Pons (tissue), 1 donor: Measurements from ENCODE around the gene IFIH1.

Source experiments
- DNase-seq: peaks from one replicate; pipeline ENCODE4 v3.0.0-alpha.2; 2016; ENCODE audit warnings: low spot score

The IFIH1 gene

DNA sequence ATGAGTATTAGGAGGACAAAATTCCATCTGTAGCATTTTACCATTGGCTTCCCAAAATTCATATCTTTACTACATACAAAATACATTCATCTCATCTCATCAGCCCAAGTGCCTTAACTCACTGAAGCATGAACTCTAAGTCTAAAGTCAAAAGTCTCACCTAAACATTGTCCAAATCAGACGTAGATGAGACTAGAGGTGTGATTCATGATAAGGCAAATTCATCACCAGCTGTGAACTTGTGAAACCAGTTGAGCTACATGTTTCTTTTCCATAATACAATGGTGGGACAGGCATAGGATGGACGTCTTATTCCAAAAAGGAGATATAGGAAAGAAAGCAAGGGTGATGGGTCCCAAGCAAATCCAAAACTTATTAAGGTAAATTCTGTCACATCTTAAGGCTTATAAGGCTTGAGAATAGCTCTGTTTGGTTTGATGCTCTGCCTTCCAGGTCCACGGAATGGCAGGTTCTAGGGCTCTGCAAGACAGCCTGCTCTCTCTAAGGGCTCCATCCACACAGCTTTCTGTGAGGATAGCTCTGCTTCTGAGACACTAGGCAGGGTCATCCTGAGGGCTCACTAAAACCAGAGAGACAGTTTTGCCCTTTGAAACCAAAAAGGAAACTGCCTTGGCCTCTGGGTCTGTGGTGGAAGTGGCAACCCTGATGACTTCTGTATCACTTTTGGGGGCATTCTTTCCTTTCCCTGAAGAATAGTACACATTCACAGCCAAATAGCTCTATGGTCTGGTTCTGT is 9.6 kb downstream of the IFIH1 start:
- no peak for DNase-seq

DNA sequence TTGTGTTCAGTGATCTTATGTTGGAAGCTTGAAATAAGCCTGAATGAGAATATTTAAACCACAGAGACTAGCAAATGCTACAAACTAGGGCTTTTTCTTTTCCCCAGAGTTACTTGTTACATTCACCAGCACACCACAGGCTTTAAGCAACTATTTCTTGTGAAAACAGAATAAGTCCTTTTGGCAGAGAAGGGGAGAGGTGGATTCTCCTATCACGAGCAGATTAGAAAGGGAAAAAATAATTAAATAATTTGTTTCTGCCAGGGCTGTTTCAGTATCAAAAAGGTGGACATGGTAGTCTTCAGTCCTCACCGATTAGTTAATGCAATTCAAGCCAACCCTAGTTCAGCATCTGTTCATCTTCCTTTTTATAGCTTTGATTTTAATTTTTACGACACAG is 12.6 kb downstream of the IFIH1 start:
- DNase-seq, result no peak

DNA sequence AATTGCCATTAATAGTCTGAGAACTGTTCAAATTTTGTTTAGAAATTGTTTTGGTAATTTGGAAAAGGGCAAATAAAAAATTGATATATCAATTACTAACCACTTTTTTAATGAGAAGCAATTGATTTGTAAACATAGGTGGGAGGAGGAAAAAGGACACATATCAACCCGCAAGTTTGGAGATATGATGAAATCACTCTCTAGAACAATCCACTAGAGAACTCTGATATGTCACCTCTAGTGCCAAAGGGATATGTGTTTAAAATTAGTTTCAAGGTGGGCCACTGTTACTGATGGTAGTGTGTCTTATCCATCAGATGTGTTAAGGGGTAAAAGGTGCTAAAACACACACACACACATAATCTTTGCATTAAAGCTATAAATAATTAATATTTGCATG is 16.6 kb downstream of the IFIH1 start:
- no peak for DNase-seq

DNA sequence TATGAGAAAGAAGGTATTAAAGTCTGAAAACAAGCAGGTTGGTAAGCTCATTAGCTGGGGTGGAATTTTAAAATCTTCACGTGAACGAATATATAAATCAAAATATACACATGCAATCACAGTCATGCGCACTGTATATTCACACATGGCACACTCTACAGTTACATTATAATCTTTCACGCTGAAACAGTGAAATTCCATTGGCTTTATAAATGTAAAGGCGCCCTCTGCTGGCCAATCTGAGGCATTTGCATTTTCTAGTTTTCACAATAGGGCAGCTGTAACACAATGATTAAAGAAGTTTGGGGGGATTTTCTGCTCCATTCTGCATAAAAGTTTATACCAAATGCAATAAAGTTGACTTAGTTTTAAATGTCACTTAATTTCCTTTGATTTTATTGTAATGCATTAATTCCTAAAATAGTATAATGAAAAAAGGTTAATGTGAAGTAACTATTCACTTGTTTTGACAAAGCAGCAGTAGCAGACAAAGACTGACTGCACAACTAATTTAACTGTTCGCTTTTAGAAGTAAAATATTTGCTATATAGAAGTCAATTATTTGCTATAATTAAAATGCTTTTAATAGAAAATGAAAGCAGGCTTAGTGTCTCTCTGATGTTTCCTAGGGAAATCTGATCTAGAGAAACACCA is 17.2 kb downstream of the IFIH1 start:
- peak; percentile 75 for DNase-seq

DNA sequence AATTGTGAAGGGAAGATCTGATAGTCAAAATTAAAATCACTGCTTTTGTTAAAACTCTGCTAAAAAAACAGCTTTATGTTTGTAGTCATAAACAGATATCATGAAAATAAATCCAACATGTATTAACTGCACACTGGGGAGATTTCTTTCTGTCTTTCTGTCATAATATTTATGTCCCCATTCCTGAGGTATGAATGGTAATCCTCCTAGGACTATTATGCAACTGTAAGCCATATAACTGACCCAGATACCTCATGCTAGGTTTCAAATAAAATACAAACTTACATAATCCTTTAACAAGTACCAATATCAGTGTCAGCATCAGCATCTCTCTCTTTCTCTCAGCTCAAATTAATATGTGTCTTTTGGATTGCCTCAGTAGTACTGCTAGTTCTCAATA is 18.2 kb downstream of the IFIH1 start:
- DNase-seq, result no peak

DNA sequence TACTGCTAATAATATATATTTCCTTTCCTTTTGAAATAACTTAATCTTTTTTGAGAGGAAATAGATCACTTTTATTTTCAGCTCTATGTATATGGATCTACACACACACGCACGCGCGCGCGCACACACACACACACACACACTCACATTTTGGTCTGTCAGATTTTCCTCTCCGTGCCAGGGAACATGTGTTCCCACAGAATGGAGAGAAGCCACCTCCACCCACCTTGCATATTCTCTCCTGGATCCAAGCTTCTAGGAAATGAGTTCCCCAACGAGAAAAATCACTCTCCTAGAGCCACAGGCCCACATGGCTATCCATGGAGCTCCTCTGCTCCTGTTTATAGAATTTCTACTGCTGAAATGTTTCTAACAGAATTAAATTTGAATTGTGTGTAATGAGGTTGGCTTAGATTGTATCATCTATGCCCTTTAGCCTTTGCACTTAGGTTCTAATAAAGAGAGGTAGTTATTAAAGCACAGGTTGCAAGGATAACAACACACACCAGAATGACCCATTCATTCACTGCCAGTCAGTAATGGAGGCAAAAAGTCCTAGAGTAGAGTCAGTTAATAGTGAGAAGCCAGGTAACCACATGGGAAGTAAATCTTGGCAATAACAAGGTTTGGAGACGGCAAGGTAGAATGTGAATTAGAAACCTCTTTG is 19.7 kb downstream of the IFIH1 start:
- DNase-seq, result no peak

DNA sequence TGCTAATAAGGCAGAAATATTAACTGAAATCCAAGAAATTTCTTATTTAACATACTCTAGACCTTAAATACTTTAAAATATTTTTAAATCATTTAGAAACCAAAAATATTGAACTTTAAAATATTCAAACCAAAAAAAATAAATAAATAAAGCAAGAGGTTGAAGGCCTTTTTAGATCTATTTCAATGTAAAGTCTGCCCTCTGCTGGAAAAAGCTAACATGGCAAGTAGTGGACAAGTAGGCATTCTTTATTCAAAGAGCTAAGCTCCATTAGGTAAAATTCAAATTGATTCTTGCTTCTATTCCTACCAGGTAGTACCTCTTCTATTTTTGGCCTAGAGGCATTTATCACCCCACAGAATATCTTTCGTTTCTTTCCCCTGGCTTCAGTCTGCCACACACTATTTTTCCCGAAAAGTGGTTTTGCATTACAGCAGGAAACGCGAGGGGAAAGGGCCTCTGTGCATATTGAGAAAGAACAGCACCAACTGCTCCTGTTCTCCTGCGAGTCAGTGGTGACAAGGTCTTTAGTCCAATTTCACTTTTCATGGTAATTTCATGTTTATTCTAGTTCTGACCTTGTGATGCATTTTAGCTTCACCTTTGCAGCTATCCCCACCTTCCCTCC is 20.4 kb downstream of the IFIH1 start:
- peak; percentile 94 for DNase-seq

DNA sequence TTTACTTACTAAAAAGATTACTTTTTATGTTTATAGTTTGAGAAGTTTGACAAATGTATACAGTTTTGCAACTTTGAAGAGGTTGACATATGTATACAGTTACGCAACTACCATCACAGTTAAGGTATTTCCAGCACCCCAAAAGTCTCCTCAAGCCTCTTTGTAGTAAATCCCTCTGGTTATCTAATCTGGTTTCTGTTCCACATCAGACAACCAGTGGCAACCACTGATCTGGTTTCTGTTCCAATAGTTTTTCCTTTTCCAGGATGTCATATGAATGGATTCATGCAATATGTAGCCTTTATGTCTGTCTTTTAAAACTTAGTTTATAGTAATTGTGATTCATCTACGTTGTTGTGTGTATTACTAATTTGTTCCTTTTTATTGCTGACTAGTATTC is 23.5 kb downstream of the IFIH1 start:
- DNase-seq, result no peak

DNA sequence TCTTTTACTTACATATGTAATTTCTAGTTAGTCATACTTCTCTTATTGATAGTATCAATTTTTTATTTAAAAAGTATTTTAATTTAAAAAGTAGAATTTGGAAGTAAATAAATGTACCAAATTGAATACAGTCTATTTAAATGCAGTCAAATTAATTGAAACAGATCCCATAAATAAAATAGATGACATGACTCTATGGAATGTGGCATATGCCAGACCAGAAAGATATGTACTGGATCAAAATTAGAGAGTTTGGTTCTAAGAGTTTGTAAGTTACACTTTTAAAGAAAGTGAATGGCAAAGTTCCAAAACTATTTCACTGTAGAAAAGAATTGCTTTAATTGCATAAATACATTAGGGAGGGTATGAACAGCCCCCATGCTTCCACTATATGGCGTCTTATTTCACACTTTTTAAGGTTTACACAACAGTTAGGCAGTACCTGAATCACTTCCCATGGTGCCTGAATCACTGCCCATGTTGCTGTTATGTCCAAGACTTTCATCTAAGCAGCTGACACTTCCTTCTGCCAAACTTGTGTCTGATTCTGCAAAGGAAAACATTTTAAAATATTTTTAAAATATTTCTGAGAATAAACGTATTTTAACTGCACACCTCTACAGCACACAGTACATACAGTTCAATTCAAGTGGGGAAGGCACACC is 25.2 kb downstream of the IFIH1 start:
- DNase-seq, result no peak

DNA sequence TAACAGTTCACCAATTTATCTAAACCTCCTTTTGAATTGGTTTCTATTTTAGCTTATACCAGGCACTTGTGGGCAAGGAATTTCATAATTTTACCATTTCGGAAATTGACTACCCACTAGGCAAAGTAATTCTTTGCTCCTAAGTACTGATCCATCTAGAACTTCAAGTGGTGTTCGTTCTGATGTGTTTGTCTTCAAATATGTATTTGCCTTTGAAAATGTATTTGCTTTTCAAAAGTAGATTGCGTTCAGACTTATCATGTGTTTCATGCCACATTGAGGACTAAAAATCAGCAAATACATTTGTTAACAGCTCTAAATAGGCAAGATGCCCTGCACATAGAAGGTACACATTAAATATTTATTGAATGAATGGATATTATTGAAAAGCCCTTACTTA is 26.7 kb downstream of the IFIH1 start:
- DNase-seq, result no peak

DNA sequence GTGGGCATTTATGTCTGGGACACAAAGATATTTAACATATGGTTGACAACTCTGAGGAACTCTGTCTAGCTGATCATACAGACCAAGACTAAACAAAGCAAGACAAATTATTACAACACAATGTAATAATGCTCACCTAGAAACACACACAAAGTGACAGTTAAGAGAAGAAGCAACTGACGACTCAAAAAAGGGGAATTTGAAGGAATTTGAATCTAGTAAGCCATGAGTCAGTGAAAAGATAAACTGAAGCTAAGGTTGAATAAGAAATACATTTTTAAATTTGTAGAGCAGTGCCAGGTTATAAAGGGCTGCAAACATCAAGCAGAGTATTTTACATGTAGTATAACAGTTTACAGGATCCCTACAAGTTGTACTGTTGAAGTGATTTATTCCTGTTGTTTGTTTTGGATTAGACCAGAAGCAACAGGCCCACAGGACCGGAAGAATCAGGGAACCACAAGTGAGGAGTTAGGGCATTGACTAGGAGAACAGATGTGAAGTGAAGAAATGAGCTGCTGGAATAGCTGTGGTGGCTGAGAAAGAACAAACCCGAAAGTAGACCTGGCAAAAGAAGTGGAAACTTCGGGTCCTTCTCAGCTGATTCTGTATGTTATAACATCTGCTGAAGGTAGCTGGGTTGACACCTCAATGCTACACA is 35.6 kb downstream of the IFIH1 start:
- DNase-seq, result no peak

DNA sequence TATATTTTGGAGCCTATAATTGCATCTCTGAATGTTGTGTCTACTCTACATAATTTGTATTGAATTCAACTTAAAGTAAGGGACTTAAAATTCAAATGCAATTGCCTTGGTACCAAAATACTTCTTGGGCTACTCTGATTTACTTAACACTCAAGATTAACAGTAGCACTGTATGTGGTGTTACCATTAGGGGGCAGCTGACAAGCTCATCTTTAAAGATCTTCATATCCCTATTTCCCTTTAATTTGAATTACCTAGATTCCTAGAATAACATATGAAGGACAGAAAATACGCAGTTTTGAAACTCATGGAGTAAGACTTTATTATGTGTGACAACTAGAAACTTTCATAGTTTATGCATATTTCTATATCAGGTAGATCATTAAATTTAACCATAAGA is 37.8 kb downstream of the IFIH1 start:
- no peak for DNase-seq

DNA sequence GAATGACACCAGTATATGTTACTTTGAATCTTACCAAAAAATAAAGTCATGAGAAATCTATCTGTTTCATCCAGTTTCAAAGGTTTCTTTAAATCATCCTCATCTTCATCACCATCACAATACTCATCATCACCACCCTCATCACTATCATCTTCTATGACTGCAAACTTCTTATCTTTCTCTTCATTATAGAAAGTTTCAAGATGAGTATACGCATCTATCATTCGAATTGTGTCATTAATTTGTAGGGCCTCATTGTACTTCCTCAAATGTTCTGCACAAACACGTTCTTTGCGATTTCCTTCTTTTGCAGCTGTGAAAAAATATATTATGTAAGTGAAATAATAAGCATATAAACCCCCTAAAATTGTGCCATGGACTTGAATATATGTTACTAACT is 41.1 kb downstream of the IFIH1 start:
- no peak for DNase-seq

DNA sequence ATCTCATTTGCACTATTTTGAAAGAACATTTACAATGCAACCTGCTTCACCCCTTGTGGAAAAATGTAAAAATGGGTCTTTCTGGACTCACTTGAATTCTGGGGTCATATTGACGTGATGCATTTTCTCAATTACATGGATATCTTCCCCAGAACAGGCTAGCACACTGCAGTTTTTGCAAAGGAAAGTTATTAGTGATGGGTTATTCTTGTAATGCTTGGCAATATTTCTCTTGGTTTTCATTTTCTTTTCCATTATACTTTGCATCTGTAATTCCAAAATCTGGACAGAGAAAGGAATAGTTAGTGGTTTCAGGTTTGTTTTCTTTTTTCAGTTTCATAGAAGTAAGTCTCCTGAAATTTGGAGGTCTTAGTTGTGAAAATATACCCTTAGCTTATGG is 50.5 kb downstream of the IFIH1 start:
- no peak for DNase-seq

DNA sequence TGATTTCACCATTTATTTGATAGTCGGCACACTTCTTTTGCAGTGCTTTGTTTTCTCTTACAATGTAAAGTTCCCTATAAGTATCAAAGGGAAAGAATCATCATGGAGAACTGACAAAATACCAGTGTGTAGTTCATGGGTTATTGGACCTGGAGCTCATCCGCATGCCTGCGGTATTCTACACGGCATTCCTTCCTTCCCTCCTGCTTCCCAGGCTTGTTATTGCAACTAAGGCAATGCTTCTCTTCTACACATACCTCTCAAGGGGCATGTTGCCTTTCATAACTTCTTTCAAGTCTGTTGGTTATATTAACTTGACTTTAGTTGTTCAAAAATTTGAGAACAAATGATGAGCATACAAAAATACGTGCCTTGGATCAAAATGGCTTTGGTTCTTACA is 51.0 kb downstream of the IFIH1 start:
- no peak for DNase-seq

DNA sequence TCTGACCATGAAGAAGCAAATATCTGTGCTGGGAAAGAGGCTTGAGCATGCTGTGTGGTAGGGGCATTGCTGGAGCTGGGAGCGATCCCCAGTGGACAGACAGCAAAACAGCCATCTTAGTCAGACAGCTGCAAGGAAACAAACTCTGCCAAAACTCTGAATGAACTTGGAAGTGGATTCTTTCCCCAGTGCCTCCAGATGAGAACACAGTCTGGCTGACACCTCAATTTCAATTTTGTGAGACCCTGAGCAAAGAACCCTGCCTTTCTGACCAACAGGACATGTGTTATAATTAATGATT is 52.1 kb downstream of the IFIH1 start:
- no peak for DNase-seq

DNA sequence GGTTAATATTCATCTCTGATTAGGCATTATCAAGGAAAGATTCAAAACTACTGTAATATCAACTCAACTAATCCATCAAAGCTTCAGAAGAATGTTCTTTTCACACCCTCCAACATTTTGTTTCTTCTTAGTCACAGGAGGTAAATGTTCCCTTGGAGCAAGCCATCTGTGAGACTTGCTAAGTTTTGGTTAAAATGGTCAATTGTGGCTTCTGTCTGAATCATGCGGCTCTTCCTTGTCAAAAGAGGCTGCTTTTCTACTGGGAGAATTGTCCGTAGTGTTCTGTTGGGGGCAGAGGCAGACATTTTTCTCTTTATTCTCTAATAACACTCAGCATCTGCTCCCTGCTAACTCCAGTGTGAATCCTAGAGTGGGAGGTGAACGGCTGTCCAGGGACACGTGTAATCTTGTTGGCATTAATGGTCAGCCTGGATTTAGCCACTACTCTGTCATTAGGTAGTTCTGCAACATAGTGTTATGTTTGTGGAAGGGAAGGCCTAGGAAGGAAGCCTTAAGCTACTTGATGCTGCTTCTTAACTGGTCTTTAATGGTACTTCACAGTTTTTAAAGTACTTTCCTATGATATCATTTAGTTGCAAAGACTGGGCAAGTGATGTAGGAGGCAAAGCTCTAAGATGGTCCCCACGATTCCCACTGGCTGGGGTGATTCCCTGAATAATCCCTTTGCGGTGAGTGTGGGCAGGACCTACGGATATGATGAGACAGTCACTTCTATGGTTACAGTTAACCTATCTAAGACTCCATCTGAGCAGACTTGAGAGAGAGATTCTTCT is 52.6 kb downstream of the IFIH1 start:
- DNase-seq, result no peak

DNA sequence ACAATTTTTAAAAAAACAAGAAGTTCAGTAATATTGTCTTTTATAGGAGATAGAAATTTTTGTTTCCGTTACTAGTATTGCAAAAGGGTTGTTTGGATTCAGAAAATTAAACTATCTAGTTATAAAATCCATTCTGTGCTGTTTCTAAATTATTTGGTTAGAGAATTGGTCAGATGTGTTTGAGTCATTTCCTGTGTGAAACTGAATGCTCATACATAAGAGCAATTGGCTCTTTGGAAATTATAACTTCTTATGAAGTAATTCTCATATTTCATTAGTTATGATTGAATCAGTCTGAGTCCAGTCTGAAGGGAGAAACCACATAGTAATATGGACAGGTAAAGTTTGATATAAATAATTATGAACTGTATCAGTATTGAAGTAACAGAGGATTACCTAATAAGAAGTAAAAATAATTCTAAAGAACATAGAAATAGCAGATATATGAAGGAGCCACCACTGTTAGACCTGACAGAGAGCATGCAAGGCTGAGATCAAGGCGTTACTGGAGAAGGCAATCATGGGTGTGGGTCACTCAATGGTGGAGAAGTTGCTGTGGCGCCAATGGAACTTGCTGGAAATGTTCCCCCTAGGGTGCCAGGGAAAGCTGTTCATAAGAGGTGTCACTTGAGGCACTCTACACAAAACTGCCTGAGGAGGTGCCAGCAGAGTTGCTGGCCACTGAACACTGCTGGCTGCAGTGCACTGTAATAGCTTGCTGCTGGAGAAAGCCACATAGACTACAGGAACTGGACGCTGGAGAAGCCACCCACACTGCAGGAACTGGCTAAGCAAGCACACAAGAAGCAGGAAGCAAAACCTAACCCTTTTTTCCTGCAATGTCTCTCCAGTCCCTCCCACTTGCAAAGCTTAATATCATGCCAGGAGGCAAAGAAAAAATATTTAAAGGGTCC is 57.2 kb downstream of the IFIH1 start:
- peak; percentile 13 for DNase-seq

DNA sequence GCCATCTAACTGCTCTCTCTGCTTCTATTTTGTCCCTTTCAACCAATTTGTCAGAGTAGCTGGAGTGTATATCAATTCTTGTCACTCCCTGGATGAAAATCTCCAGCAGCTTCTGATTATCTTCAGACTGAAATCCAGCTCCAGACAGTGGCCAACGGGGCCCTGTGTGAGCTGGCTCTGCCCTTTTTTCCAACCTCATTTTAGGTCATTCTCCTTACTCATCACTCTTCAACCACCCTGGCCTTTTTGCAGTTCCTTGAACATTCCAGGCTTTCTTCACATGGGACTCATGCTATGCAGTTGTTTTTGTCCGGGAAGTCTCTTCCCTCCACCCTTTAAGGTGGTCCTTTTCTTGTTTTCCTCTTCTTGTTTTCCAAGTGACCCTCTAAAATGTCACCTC is 59.8 kb downstream of the IFIH1 start:
- DNase-seq, result no peak

DNA sequence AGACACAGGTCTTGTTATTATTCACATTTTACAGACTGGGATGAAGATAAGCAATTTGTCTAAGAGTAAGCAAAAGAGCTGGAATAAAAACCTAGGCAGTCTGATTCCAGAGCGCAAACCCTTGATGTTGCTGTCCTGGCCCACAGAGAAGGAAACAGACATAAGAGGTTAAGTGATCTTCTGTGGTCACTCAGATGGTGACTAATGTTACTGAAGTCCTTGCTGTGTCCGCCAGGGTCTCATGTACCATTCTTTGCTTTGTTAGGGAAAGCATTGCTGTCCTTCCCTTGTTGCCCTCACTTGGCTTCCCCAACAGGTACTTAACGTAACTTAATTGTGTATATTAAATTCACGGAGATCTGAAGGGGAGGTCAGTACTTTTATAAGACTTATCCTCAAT is 60.3 kb downstream of the IFIH1 start:
- no peak for DNase-seq
